ENCODE measurements around the gene TMOD2. TPM values are rescaled to one million over a fixed set of nuclear protein-coding genes. Genes with fewer than 3 reads are reported as not detected.

Gene TMOD2
- total RNA-seq, 1 experiment from 2014 or later: 3.0 TPM

DNA sequence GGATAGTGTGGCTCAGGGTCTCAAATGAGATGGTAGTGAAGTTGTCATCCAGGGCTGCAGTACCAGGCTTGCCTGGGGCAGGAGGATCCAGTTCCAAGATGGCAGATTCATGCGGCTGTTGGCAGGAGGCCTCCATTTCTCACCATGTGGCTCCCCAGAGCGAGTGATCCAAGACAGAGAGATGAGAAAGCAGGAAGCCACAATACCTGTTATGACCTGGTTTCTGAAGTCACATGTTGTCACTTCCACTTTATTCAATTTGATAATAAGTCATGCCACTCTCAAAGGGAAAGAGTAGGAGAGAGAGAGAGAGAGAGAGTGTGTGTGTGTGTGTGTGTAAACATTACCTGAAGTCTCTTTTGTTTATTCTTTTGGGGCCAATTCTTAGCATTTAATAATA, 30.1 kb downstream of the TMOD2 start:
- Histone ChIP-seq H3K14ac (ENCODE audit: insufficient read depth, low read length) (no peak overlapping the region), H4K5ac (ENCODE audit: insufficient read length, low read depth, low read length) (no peak overlapping the region), H3K23me2 (ENCODE audit: insufficient read length, low read depth, low read length, poor library complexity, severe bottlenecking) (no peaks in the 10 kb centered on the region), H3K9me3 (ENCODE audit: control insufficient read depth, low read depth, low read length) (no peaks in the 10 kb centered on the region), H4K20me1 (ENCODE audit: control insufficient read depth, insufficient read depth, insufficient read length) (no peaks in the 10 kb centered on the region), H3K27ac (ENCODE audit: insufficient read length, low read depth, low read length) (no peak overlapping the region), H3K79me1 (ENCODE audit: insufficient read depth, low read depth, low read length, poor library complexity, severe bottlenecking) (no peaks in the 10 kb centered on the region), H2AFZ (ENCODE audit: low read length) (no peak overlapping the region), H3K56ac (ENCODE audit: insufficient read length, low read depth, low read length) (no peak overlapping the region), H2BK20ac (ENCODE audit: low read depth, low read length, poor library complexity, severe bottlenecking) (no peak overlapping the region), H2BK15ac (ENCODE audit: low read depth, low read length) (no peak overlapping the region), H3K18ac (ENCODE audit: insufficient read length, low read depth, low read length) (no peak overlapping the region), H3K9ac (ENCODE audit: extremely low read depth, insufficient read length, low read length) (no peak overlapping the region), H3T11ph (ENCODE audit: low read length) (no peak overlapping the region), H3K4me2 (ENCODE audit: insufficient read depth, insufficient read length, low read length) (no peak overlapping the region), H4K91ac (ENCODE audit: insufficient read length, low read depth, low read length) (no peak overlapping the region), H3K4me1 (ENCODE audit: insufficient read depth, low read length) (no peaks in the 10 kb centered on the region), H4K8ac (replicated peaks; ENCODE audit: insufficient read length, low read depth, low read length) (no peak overlapping the region), H2AK5ac (ENCODE audit: insufficient read length, low read length) (no peak overlapping the region), H3K23ac (ENCODE audit: insufficient read length, low read depth, low read length) (no peak overlapping the region), H3K79me2 (ENCODE audit: insufficient read depth, low read length) (no peaks in the 10 kb centered on the region), H2BK12ac (ENCODE audit: insufficient read length, low read depth, low read length) (no peak overlapping the region), H2BK5ac (ENCODE audit: insufficient read length, low read length) (no peak overlapping the region), H3K4ac (ENCODE audit: low read depth, low read length) (no peak overlapping the region), H3K27me3 (ENCODE audit: insufficient read depth, low read length) (no peaks in the 10 kb centered on the region), H2BK120ac (ENCODE audit: low read depth, low read length, poor library complexity, severe bottlenecking) (no peak overlapping the region)
- Mint-ChIP-seq H3K9me3 (peaks cover 3 to 6% of the 10 kb centered on the region in 2 experiments; a peak in 2 of 5 replicates), H3K27ac (no peak overlapping the region), H3K4me1 (peaks cover 1 to 2% of the 10 kb centered on the region in 2 experiments), H3K27me3 (ENCODE audit: low read depth) (no peaks in the 10 kb centered on the region), H3K36me3 (ENCODE audit: insufficient read depth in 1 of 3, low read depth in 3 of 3) (peaks cover 0 to 11% (median 2%) of the 10 kb centered on the region in 3 experiments; a peak in 3 of 7 replicates), H3K4me3 (no peak overlapping the region)
- TF ChIP-seq, protein P1, sequence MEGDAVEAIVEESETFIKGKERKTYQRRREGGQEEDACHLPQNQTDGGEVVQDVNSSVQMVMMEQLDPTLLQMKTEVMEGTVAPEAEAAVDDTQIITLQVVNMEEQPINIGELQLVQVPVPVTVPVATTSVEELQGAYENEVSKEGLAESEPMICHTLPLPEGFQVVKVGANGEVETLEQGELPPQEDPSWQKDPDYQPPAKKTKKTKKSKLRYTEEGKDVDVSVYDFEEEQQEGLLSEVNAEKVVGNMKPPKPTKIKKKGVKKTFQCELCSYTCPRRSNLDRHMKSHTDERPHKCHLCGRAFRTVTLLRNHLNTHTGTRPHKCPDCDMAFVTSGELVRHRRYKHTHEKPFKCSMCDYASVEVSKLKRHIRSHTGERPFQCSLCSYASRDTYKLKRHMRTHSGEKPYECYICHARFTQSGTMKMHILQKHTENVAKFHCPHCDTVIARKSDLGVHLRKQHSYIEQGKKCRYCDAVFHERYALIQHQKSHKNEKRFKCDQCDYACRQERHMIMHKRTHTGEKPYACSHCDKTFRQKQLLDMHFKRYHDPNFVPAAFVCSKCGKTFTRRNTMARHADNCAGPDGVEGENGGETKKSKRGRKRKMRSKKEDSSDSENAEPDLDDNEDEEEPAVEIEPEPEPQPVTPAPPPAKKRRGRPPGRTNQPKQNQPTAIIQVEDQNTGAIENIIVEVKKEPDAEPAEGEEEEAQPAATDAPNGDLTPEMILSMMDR (conservative IDR thresholded peaks at IDR 0.05): no peak
- no peak for DNase-seq
- no CpG with 5 or more reads among the region's 2 CpGs for WGBS (ENCODE audit: extremely low coverage, insufficient read length, low lambda C conversion rate)
